ENCODE measurements around the gene GRIN1.

GRIN1 gene

GRCh38 chr9:137173796-137174664, 35.1 kb downstream of the GRIN1 start:
- Histone ChIP-seq H3K9me3 (ENCODE audit: control insufficient read depth in 1 of 2, low read length in 2 of 2) (no peaks in the 10 kb centered on the region), H3K9ac (ENCODE audit: low read depth in 1 of 2, low read length in 2 of 2) (no peak overlapping the region), H3K27me3 (ENCODE audit: control insufficient read depth in 1 of 2, insufficient read depth in 2 of 2, low read length in 2 of 2) (peaks cover 28 to 31% of the 10 kb centered on the region in 2 donors), H3K4me3 (ENCODE audit: low read depth in 1 of 2, low read length in 2 of 2) (no peak overlapping the region), H3K36me3 (ENCODE audit: control insufficient read depth in 1 of 2, insufficient read depth in 2 of 2, low read length in 2 of 2) (peaks cover 0 to 12% of the 10 kb centered on the region in 2 donors), H3K27ac (ENCODE audit: low read depth, low read length) (no peak overlapping the region), H3K4me1 (ENCODE audit: control insufficient read depth in 1 of 2, insufficient read depth in 2 of 2, low read length in 2 of 2) (peaks cover 0 to 29% of the 10 kb centered on the region in 2 donors)

- Histone ChIP-seq H3K4me3 (ENCODE audit: low read depth in 1 of 2, low read length in 2 of 2) (no peak overlapping the region), H3K27ac (ENCODE audit: low read depth, low read length) (no peak overlapping the region), H3K36me3 (ENCODE audit: control insufficient read depth in 1 of 2, insufficient read depth in 2 of 2, low read length in 2 of 2) (peaks cover under 1 to 19% of the 10 kb centered on the region in 2 donors), H3K9ac (ENCODE audit: low read depth in 1 of 2, low read length in 2 of 2) (no peak overlapping the region), H3K27me3 (ENCODE audit: control insufficient read depth in 1 of 2, insufficient read depth in 2 of 2, low read length in 2 of 2) (peaks cover 28 to 31% of the 10 kb centered on the region in 2 donors), H3K9me3 (ENCODE audit: control insufficient read depth in 1 of 2, low read length in 2 of 2) (no peaks in the 10 kb centered on the region), H3K4me1 (ENCODE audit: control insufficient read depth in 1 of 2, insufficient read depth in 2 of 2, low read length in 2 of 2) (peaks cover 0 to 29% of the 10 kb centered on the region in 2 donors)
Observed at GRCh38 chr9:137174722-137175293, 35.9 kb downstream of the GRIN1 start.

GRCh38 chr9:137175345-137175961, 36.5 kb downstream of the GRIN1 start:
- no peak overlapping the region for H3K4me3 ChIP-seq (ENCODE audit: low read depth in 1 of 2, low read length in 2 of 2)
- H3K9me3 ChIP-seq (ENCODE audit: control insufficient read depth in 1 of 2, low read length in 2 of 2), result no peaks in the 10 kb centered on the region
- peaks cover 5 to 25% of the 10 kb centered on the region in 2 donors for H3K36me3 ChIP-seq (ENCODE audit: control insufficient read depth in 1 of 2, insufficient read depth in 2 of 2, low read length in 2 of 2)
- peaks cover 0 to 24% of the 10 kb centered on the region in 2 donors for H3K4me1 ChIP-seq (ENCODE audit: control insufficient read depth in 1 of 2, insufficient read depth in 2 of 2, low read length in 2 of 2)
- H3K27me3 ChIP-seq (ENCODE audit: control insufficient read depth in 1 of 2, insufficient read depth in 2 of 2, low read length in 2 of 2), result peaks cover 28% of the 10 kb centered on the region in 2 donors
- no peak overlapping the region for H3K9ac ChIP-seq (ENCODE audit: low read depth in 1 of 2, low read length in 2 of 2)
- no peak overlapping the region for H3K27ac ChIP-seq (ENCODE audit: low read depth, low read length)

GRCh38 chr9:137176302-137177182, 37.6 kb downstream of the GRIN1 start:
- no peaks in the 10 kb centered on the region for H3K9me3 ChIP-seq (ENCODE audit: control insufficient read depth in 1 of 2, low read length in 2 of 2)
- H3K4me1 ChIP-seq (ENCODE audit: control insufficient read depth in 1 of 2, insufficient read depth in 2 of 2, low read length in 2 of 2), result peaks cover 0 to 22% of the 10 kb centered on the region in 2 donors
- no peak overlapping the region for H3K4me3 ChIP-seq (ENCODE audit: low read depth in 1 of 2, low read length in 2 of 2)
- no peak overlapping the region for H3K9ac ChIP-seq (ENCODE audit: low read depth in 1 of 2, low read length in 2 of 2)
- H3K27me3 ChIP-seq (ENCODE audit: control insufficient read depth in 1 of 2, insufficient read depth in 2 of 2, low read length in 2 of 2), result peaks cover 22 to 28% of the 10 kb centered on the region in 2 donors
- no peak overlapping the region for H3K27ac ChIP-seq (ENCODE audit: low read depth, low read length)
- H3K36me3 ChIP-seq (ENCODE audit: control insufficient read depth in 1 of 2, insufficient read depth in 2 of 2, low read length in 2 of 2), result peaks cover 7 to 36% of the 10 kb centered on the region in 2 donors

- Histone ChIP-seq H3K36me3 (ENCODE audit: control insufficient read depth in 1 of 2, insufficient read depth in 2 of 2, low read length in 2 of 2) (peaks cover 10 to 50% of the 10 kb centered on the region in 2 donors), H3K27me3 (ENCODE audit: control insufficient read depth in 1 of 2, insufficient read depth in 2 of 2, low read length in 2 of 2) (peaks cover 19 to 20% of the 10 kb centered on the region in 2 donors), H3K4me3 (ENCODE audit: low read depth in 1 of 2, low read length in 2 of 2) (no peak overlapping the region), H3K9ac (ENCODE audit: low read depth in 1 of 2, low read length in 2 of 2) (no peak overlapping the region), H3K4me1 (ENCODE audit: control insufficient read depth in 1 of 2, insufficient read depth in 2 of 2, low read length in 2 of 2) (peaks cover 0 to 19% of the 10 kb centered on the region in 2 donors), H3K9me3 (ENCODE audit: control insufficient read depth in 1 of 2, low read length in 2 of 2) (no peaks in the 10 kb centered on the region), H3K27ac (ENCODE audit: low read depth, low read length) (no peak overlapping the region)
Observed at GRCh38 chr9:137178201-137178938, 39.4 kb downstream of the GRIN1 start.

- H3K4me1 ChIP-seq (ENCODE audit: control insufficient read depth in 1 of 2, insufficient read depth in 2 of 2, low read length in 2 of 2), result peaks cover 0 to 12% of the 10 kb centered on the region in 2 donors
- peaks cover 12% of the 10 kb centered on the region in 2 donors for H3K27me3 ChIP-seq (ENCODE audit: control insufficient read depth in 1 of 2, insufficient read depth in 2 of 2, low read length in 2 of 2)
- no peak overlapping the region for H3K27ac ChIP-seq (ENCODE audit: low read depth, low read length)
- H3K4me3 ChIP-seq (ENCODE audit: low read depth in 1 of 2, low read length in 2 of 2), result no peak overlapping the region
- no peaks in the 10 kb centered on the region for H3K9me3 ChIP-seq (ENCODE audit: control insufficient read depth in 1 of 2, low read length in 2 of 2)
- H3K9ac ChIP-seq (ENCODE audit: low read depth in 1 of 2, low read length in 2 of 2), result no peak overlapping the region
- H3K36me3 ChIP-seq (ENCODE audit: control insufficient read depth in 1 of 2, insufficient read depth in 2 of 2, low read length in 2 of 2), result peaks cover 17 to 57% of the 10 kb centered on the region in 2 donors
Observed at GRCh38 chr9:137178939-137179630, 40.1 kb downstream of the GRIN1 start.

- H3K36me3 ChIP-seq (ENCODE audit: control insufficient read depth in 1 of 2, insufficient read depth in 2 of 2, low read length in 2 of 2), result peaks cover 18 to 64% of the 10 kb centered on the region in 2 donors
Observed at GRCh38 chr9:137179761-137180160, 40.8 kb downstream of the GRIN1 start.

GRCh38 chr9:137180491-137180890, 41.5 kb downstream of the GRIN1 start:
- no peak overlapping the region for H3K9ac ChIP-seq (ENCODE audit: low read depth in 1 of 2, low read length in 2 of 2)
- peaks cover 2 to 3% of the 10 kb centered on the region in 2 donors for H3K27me3 ChIP-seq (ENCODE audit: control insufficient read depth in 1 of 2, insufficient read depth in 2 of 2, low read length in 2 of 2)
- no peak overlapping the region for H3K27ac ChIP-seq (ENCODE audit: low read depth, low read length)
- peaks cover 18 to 72% of the 10 kb centered on the region in 2 donors for H3K36me3 ChIP-seq (ENCODE audit: control insufficient read depth in 1 of 2, insufficient read depth in 2 of 2, low read length in 2 of 2)
- no peak overlapping the region for H3K4me3 ChIP-seq (ENCODE audit: low read depth in 1 of 2, low read length in 2 of 2)
- H3K9me3 ChIP-seq (ENCODE audit: control insufficient read depth in 1 of 2, low read length in 2 of 2), result no peaks in the 10 kb centered on the region
- peaks cover 0 to 9% of the 10 kb centered on the region in 2 donors for H3K4me1 ChIP-seq (ENCODE audit: control insufficient read depth in 1 of 2, insufficient read depth in 2 of 2, low read length in 2 of 2)

More at GRCh38 chr9:137179761-137180160, 40.8 kb downstream of the GRIN1 start:
- H3K4me1 ChIP-seq (ENCODE audit: control insufficient read depth in 1 of 2, insufficient read depth in 2 of 2, low read length in 2 of 2), result peaks cover 0 to 12% of the 10 kb centered on the region in 2 donors
- H3K9me3 ChIP-seq (ENCODE audit: control insufficient read depth in 1 of 2, low read length in 2 of 2), result no peaks in the 10 kb centered on the region
- H3K4me3 ChIP-seq (ENCODE audit: low read depth in 1 of 2, low read length in 2 of 2), result no peak overlapping the region
- H3K27ac ChIP-seq (ENCODE audit: low read depth, low read length), result no peak overlapping the region
- H3K9ac ChIP-seq (ENCODE audit: low read depth in 1 of 2, low read length in 2 of 2), result no peak overlapping the region
- peaks cover 7 to 8% of the 10 kb centered on the region in 2 donors for H3K27me3 ChIP-seq (ENCODE audit: control insufficient read depth in 1 of 2, insufficient read depth in 2 of 2, low read length in 2 of 2)

All from duodenal mucosa (tissue), 2 donors.